GM18526 (cell line): ENCODE measurements around the gene SLC9A8.

Source experiments
- POLR2A ChIP-seq: IDR thresholded peaks from 3 replicates; pipeline ENCODE4 v1.6.1; 2011; ENCODE audit not compliant: insufficient read length; ENCODE audit errors: extremely low read depth

Gene SLC9A8

GRCh38 chr20:49874696-49875095 lies 62.1 kb downstream of the SLC9A8 start:
- TF ChIP-seq POLR2A, result no peak

GRCh38 chr20:49877386-49877921 lies 64.8 kb downstream of the SLC9A8 start:
- no peak for TF ChIP-seq POLR2A

- no peak for TF ChIP-seq POLR2A
These were observed 66.3 kb downstream of the SLC9A8 start for GRCh38 chr20:49878977-49879376.

GRCh38 chr20:49880177-49880576 lies 67.5 kb downstream of the SLC9A8 start:
- no peak for TF ChIP-seq POLR2A

GRCh38 chr20:49880724-49881445 lies 68.3 kb downstream of the SLC9A8 start:
- TF ChIP-seq POLR2A, result no peak

- TF ChIP-seq POLR2A, result no peak
These were observed 69.7 kb downstream of the SLC9A8 start for GRCh38 chr20:49882171-49882970.

GRCh38 chr20:49883246-49883802 lies 70.7 kb downstream of the SLC9A8 start:
- no peak for TF ChIP-seq POLR2A

GRCh38 chr20:49885558-49886332 lies 73.1 kb downstream of the SLC9A8 start:
- no peak for TF ChIP-seq POLR2A

GRCh38 chr20:49886571-49887213 lies 74.1 kb downstream of the SLC9A8 start:
- TF ChIP-seq POLR2A, result no peak

- no peak for TF ChIP-seq POLR2A
These were observed 74.9 kb downstream of the SLC9A8 start for GRCh38 chr20:49887251-49888211.

- TF ChIP-seq POLR2A, result no peak
These were observed 75.8 kb downstream of the SLC9A8 start for GRCh38 chr20:49888212-49889000.

- no peak for TF ChIP-seq POLR2A
These were observed 76.6 kb downstream of the SLC9A8 start for GRCh38 chr20:49889001-49889934.

- TF ChIP-seq POLR2A, result no peak
These were observed 77.3 kb downstream of the SLC9A8 start for GRCh38 chr20:49889935-49890333.
